Measurements from ENCODE around the gene USP51. TPM values are rescaled to one million over a fixed set of nuclear protein-coding genes. Genes with fewer than 3 reads are reported as not detected.
"Not testable (repeated sequence)": the region's sequence is repeated elsewhere in the genome, so short reads cannot be mapped to it uniquely, and the experiment has no call there.

USP51 gene
- total RNA-seq, 5 donors from 2014 or later (not counting 1 experiment from before 2014, with no cell fraction given), result 1.6 to 2.1 (median 1.7) TPM

DNA sequence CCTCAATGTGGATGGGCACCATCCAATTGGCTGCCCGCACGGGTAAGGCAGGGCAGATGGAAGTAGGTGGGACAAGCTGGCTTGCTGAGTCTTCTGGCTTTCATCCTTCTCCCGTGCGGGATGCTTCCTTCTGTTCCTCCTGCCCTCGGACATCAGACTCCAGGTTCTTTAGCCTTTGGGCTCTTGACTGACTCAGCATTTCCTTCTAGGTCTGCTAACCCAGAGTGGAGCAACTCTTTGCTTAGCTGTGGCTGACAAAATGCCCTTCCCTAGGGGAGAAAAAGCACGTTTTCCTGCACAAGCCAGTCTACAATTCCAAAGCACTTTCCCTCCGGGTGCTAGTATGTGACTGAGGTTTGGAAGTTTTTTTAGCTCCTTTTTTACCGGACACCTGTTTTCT, 9.7 kb downstream of the USP51 start:
- H3K4me1 Mint-ChIP-seq; POLR2A ChIA-PET; H3K4me3 ChIP-seq (ENCODE audit: control insufficient read depth in 1 of 2, extremely low read depth in 1 of 2, low read length in 1 of 2); ATAC-seq (replicated peaks in 1 of 4); H3K36me3 Mint-ChIP-seq; H3K27me3 ChIP-seq (replicated peaks in 1 of 2; ENCODE audit: control insufficient read depth in 2 of 2, extremely low read depth in 1 of 2, insufficient read depth in 2 of 2, low read length in 1 of 2); H3K9me3 Mint-ChIP-seq; DNase-seq; H3K27ac Mint-ChIP-seq; H3K27ac ChIP-seq (ENCODE audit: low read length); H3K4me1 ChIP-seq (ENCODE audit: control insufficient read depth in 1 of 2, extremely low read depth in 1 of 2, insufficient read depth in 2 of 2, low read length in 2 of 2); CTCF ChIA-PET; H3K36me3 ChIP-seq (ENCODE audit: control insufficient read depth in 2 of 2, extremely low read depth in 1 of 2, insufficient read depth in 1 of 2, low read length in 1 of 2); H3K9me3 ChIP-seq; H3K4me3 Mint-ChIP-seq; H3K27me3 Mint-ChIP-seq: not testable (repeated sequence)
- WGBS (ENCODE audit: insufficient coverage), result no CpG with 5 or more reads among the region's 8 CpGs

DNA sequence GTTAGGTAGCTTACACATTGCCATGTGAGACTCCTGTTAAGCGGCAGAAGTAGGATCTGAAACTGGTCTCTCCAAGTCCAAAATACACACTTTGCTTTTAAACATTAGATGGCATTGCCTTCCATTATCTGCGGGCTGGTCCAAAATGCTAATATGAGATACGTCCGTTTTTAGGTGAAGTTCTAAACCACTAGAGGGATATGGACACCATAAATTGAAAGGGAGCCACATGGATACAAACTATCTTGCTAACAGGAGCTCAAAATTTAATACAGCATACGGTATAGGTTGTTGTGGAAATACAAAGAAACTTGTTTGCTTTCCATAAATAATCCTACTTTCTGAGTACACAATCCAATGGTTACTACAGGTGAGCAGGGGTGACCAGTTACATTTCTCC, 23.9 kb downstream of the USP51 start:
- POLR2A ChIA-PET; H3K36me3 Mint-ChIP-seq; H3K36me3 ChIP-seq (ENCODE audit: control insufficient read depth in 2 of 2, extremely low read depth in 1 of 2, insufficient read depth in 1 of 2, low read length in 1 of 2); H3K4me3 ChIP-seq (ENCODE audit: control insufficient read depth in 1 of 2, extremely low read depth in 1 of 2, low read length in 1 of 2); DNase-seq; H3K4me3 Mint-ChIP-seq; H3K4me1 ChIP-seq (ENCODE audit: control insufficient read depth in 1 of 2, extremely low read depth in 1 of 2, insufficient read depth in 2 of 2, low read length in 2 of 2); CTCF ChIA-PET; H3K9me3 ChIP-seq; H3K9me3 Mint-ChIP-seq; H3K4me1 Mint-ChIP-seq; H3K27me3 ChIP-seq (replicated peaks in 1 of 2; ENCODE audit: control insufficient read depth in 2 of 2, extremely low read depth in 1 of 2, insufficient read depth in 2 of 2, low read length in 1 of 2); H3K27ac ChIP-seq (ENCODE audit: low read length); H3K27ac Mint-ChIP-seq; ATAC-seq (replicated peaks in 1 of 4); H3K27me3 Mint-ChIP-seq: not testable (repeated sequence)
- WGBS (ENCODE audit: insufficient coverage), result no CpG with 5 or more reads among the region's 5 CpGs

DNA sequence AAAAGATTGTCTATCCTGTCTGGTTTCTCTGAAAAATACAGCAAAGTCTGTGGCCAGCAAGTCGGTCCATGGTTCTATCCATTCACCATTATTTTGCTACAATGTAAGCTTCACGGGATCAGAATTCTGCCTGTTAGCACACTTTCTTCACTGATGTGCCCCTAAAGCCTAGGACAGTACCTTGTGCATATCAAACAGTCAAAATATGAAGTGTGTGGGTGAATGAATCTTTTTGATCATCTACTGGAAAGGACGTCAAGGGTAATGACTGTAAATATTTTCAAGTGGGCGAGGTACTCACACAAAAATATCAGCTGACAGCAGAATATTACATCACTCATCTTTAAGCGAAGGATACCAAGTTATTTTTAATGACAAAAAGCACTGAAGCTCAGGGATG, 24.5 kb downstream of the USP51 start:
- H3K4me3 Mint-ChIP-seq, result not testable (repeated sequence)

DNA sequence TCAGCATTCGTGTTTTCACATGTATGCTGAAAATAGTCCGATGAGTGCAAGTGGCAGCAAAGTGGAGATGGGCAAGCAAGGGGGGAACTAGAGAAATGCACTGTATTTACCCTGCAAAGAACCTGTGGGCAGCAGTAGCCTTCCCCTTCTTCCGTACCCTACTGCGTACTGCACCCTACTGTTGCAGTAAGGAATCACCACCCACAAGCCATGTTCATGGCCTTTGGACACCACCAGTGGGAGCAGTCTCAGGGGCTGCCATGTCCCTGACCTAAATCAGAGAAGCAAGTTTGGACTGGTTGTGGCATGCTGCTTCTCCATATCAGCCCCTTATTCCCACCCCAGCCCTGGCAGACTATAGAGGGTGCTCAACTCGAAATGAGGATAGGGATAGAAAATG, 25.6 kb downstream of the USP51 start:
- H3K9me3 Mint-ChIP-seq; H3K27ac ChIP-seq (ENCODE audit: low read length); H3K4me1 Mint-ChIP-seq; H3K36me3 ChIP-seq (ENCODE audit: control insufficient read depth in 2 of 2, extremely low read depth in 1 of 2, insufficient read depth in 1 of 2, low read length in 1 of 2); H3K4me3 ChIP-seq (ENCODE audit: control insufficient read depth in 1 of 2, extremely low read depth in 1 of 2, low read length in 1 of 2); H3K27ac Mint-ChIP-seq; POLR2A ChIA-PET; H3K27me3 Mint-ChIP-seq; H3K36me3 Mint-ChIP-seq; H3K4me1 ChIP-seq (ENCODE audit: control insufficient read depth in 1 of 2, extremely low read depth in 1 of 2, insufficient read depth in 2 of 2, low read length in 2 of 2); H3K4me3 Mint-ChIP-seq; H3K27me3 ChIP-seq (replicated peaks in 1 of 2; ENCODE audit: control insufficient read depth in 2 of 2, extremely low read depth in 1 of 2, insufficient read depth in 2 of 2, low read length in 1 of 2); CTCF ChIA-PET; DNase-seq; H3K9me3 ChIP-seq: not testable (repeated sequence)
- peak in 2 of 4 experiments; percentile 40 to 69 for ATAC-seq (replicated peaks in 1 of 4)
- no CpG with 5 or more reads among the region's 5 CpGs for WGBS (ENCODE audit: insufficient coverage)

More for the DNA sequence above, 24.5 kb downstream of the USP51 start:
- H3K27me3 Mint-ChIP-seq; H3K27ac ChIP-seq (ENCODE audit: low read length); H3K4me1 ChIP-seq (ENCODE audit: control insufficient read depth in 1 of 2, extremely low read depth in 1 of 2, insufficient read depth in 2 of 2, low read length in 2 of 2); H3K9me3 ChIP-seq; H3K4me3 ChIP-seq (ENCODE audit: control insufficient read depth in 1 of 2, extremely low read depth in 1 of 2, low read length in 1 of 2); H3K4me1 Mint-ChIP-seq; CTCF ChIA-PET; POLR2A ChIA-PET; H3K36me3 Mint-ChIP-seq; H3K9me3 Mint-ChIP-seq; ATAC-seq (replicated peaks in 1 of 4); DNase-seq; H3K27ac Mint-ChIP-seq; H3K36me3 ChIP-seq (ENCODE audit: control insufficient read depth in 2 of 2, extremely low read depth in 1 of 2, insufficient read depth in 1 of 2, low read length in 1 of 2); H3K27me3 ChIP-seq (replicated peaks in 1 of 2; ENCODE audit: control insufficient read depth in 2 of 2, extremely low read depth in 1 of 2, insufficient read depth in 2 of 2, low read length in 1 of 2): not testable (repeated sequence)
- WGBS (ENCODE audit: insufficient coverage), result no CpG with 5 or more reads among the region's 5 CpGs

DNA sequence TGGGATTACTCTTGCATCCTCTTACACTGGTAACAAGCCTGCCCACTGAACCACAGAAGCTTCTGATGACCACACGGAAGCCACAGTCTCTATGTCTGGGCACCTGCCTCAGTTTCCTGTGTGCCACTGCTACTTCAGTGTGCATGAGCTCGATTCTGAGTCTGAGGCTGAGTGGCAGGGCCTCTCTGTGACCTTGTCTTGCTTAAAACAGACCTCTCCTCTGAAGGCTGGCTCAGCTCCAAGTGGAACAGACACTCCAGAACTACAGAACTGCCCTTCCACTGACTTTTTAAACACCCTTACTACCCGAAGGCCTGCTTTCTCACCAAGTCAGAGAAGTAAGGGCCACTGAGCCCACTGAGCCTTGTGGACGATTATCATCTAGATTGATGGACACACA, 29.7 kb downstream of the USP51 start:
- H3K9me3 Mint-ChIP-seq; H3K27ac Mint-ChIP-seq; H3K27me3 Mint-ChIP-seq; H3K4me3 ChIP-seq (ENCODE audit: control insufficient read depth in 1 of 2, extremely low read depth in 1 of 2, low read length in 1 of 2); CTCF ChIA-PET; H3K4me3 Mint-ChIP-seq; H3K36me3 ChIP-seq (ENCODE audit: control insufficient read depth in 2 of 2, extremely low read depth in 1 of 2, insufficient read depth in 1 of 2, low read length in 1 of 2); H3K36me3 Mint-ChIP-seq; ATAC-seq (replicated peaks in 1 of 4); H3K4me1 Mint-ChIP-seq; H3K4me1 ChIP-seq (ENCODE audit: control insufficient read depth in 1 of 2, extremely low read depth in 1 of 2, insufficient read depth in 2 of 2, low read length in 2 of 2); H3K27me3 ChIP-seq (replicated peaks in 1 of 2; ENCODE audit: control insufficient read depth in 2 of 2, extremely low read depth in 1 of 2, insufficient read depth in 2 of 2, low read length in 1 of 2); H3K27ac ChIP-seq (ENCODE audit: low read length); H3K9me3 ChIP-seq; POLR2A ChIA-PET; DNase-seq: not testable (repeated sequence)
- WGBS (ENCODE audit: insufficient coverage), result no CpG with 5 or more reads among the region's 4 CpGs

DNA sequence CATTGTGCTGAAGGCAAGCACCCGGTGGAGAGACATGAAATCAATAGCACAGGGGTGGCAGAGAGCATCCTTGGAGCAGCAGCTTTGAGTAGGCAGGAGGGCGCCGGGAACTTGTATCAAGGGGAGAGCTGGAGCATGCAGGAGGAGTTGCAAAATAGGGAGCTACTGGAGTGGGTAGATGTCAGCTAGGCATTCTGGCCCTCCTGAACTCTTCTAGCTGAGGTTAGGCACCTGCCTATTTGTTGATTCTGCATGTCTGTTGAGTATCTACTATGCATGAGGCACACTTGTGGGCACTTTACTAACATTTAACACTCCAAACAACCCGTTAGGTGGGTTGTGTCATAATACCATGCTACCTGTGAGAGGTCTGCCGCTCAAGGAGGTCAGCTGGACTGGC, 30.2 kb downstream of the USP51 start:
- H3K27ac Mint-ChIP-seq; H3K9me3 ChIP-seq; H3K4me1 Mint-ChIP-seq; H3K4me3 ChIP-seq (ENCODE audit: control insufficient read depth in 1 of 2, extremely low read depth in 1 of 2, low read length in 1 of 2); H3K36me3 ChIP-seq (ENCODE audit: control insufficient read depth in 2 of 2, extremely low read depth in 1 of 2, insufficient read depth in 1 of 2, low read length in 1 of 2); POLR2A ChIA-PET; H3K36me3 Mint-ChIP-seq; H3K4me1 ChIP-seq (ENCODE audit: control insufficient read depth in 1 of 2, extremely low read depth in 1 of 2, insufficient read depth in 2 of 2, low read length in 2 of 2); H3K27me3 ChIP-seq (replicated peaks in 1 of 2; ENCODE audit: control insufficient read depth in 2 of 2, extremely low read depth in 1 of 2, insufficient read depth in 2 of 2, low read length in 1 of 2); DNase-seq; CTCF ChIA-PET; H3K27me3 Mint-ChIP-seq; ATAC-seq (replicated peaks in 1 of 4); H3K4me3 Mint-ChIP-seq; H3K27ac ChIP-seq (ENCODE audit: low read length); H3K9me3 Mint-ChIP-seq: not testable (repeated sequence)
- WGBS (ENCODE audit: insufficient coverage), result no CpG with 5 or more reads among the region's 5 CpGs

DNA sequence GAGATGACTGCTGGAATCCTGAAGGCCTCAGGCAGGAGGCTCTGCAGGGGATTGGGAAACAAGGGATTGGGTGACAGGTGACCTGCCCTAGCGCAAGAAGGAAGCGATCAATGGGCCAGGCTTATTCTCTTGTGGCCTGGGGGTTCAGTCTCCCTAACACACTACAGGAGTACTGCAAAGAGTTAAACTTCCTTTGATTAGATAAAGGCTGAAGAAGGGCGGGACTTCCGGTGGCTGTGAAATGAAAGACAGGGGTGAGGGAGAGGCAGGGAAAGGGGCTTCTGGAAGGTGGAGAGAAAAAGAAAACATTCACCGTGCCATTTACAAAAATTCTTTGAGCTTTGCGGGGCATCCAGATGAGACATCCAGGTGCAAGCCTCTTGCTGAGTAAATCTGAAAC, 33.9 kb downstream of the USP51 start:
- H3K36me3 Mint-ChIP-seq; H3K27me3 Mint-ChIP-seq; H3K27ac Mint-ChIP-seq; DNase-seq; H3K9me3 ChIP-seq; H3K4me1 ChIP-seq (ENCODE audit: control insufficient read depth in 1 of 2, extremely low read depth in 1 of 2, insufficient read depth in 2 of 2, low read length in 2 of 2); H3K9me3 Mint-ChIP-seq; ATAC-seq (replicated peaks in 1 of 4); H3K27me3 ChIP-seq (replicated peaks in 1 of 2; ENCODE audit: control insufficient read depth in 2 of 2, extremely low read depth in 1 of 2, insufficient read depth in 2 of 2, low read length in 1 of 2); H3K27ac ChIP-seq (ENCODE audit: low read length); H3K4me3 Mint-ChIP-seq; H3K36me3 ChIP-seq (ENCODE audit: control insufficient read depth in 2 of 2, extremely low read depth in 1 of 2, insufficient read depth in 1 of 2, low read length in 1 of 2); POLR2A ChIA-PET; H3K4me3 ChIP-seq (ENCODE audit: control insufficient read depth in 1 of 2, extremely low read depth in 1 of 2, low read length in 1 of 2); CTCF ChIA-PET: not testable (repeated sequence)
- peaks cover 13 to 20% (median 17%) of the 10 kb centered on the region in 3 donors for H3K4me1 Mint-ChIP-seq
- no CpG with 5 or more reads among the region's 6 CpGs for WGBS (ENCODE audit: insufficient coverage)
